ENCODE measurements around the gene ZDHHC7. TPM values are rescaled to one million over a fixed set of nuclear protein-coding genes. Genes with fewer than 3 reads are reported as not detected.

Gene ZDHHC7
- total and polyA plus RNA-seq, 9 of the 15 experiments (the other 6 are each of a cell fraction or from before 2014, with no cell fraction given), result 1.7 to 49.7 (median 37.4) TPM

DNA sequence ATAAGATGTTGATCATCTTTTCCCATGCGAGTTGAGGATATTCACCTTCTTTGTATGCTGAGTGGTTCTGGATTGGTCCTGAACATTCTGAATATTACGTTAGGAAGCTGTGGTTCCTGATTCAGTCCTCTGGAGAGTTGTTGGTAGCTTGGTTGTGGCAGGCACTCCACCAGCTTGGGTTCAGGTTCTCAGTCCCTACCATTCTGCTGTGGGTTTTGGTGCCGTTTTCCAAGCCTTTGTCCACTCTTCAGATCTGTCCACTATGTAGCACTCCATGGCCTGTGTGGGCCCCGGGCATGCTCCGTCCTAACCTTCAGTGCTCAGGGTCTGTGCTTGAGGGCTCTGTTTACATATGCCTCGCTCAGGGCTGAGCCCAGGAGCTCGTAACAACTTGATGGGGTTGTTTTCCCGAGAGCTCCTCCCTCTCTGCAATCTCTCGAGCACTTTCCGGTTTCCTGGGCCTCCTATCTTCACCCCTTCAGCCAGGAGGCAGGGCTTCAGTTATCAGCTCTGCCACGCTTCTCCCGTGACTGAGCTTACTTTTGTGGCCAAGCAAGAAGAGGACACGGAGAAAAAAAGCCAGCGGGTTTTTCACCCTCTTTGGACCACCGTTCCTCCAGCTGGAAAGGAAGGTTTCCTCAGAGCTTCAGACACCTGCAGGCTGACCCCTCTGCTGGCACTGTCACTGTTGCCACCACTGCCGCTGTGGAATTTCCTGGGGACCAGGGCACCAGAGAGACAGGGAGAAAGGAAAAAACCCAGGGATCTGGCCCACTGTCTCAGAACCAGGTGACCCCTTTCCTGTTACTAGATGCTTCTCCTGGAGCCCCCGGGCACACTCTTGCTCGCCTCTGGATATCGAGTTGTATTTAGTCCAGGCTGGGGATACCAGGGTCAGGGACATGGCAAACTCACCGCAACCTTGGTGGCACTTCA lies 35.9 kb upstream of the ZDHHC7 start (continued):
- TF ChIP-seq, protein P1, sequence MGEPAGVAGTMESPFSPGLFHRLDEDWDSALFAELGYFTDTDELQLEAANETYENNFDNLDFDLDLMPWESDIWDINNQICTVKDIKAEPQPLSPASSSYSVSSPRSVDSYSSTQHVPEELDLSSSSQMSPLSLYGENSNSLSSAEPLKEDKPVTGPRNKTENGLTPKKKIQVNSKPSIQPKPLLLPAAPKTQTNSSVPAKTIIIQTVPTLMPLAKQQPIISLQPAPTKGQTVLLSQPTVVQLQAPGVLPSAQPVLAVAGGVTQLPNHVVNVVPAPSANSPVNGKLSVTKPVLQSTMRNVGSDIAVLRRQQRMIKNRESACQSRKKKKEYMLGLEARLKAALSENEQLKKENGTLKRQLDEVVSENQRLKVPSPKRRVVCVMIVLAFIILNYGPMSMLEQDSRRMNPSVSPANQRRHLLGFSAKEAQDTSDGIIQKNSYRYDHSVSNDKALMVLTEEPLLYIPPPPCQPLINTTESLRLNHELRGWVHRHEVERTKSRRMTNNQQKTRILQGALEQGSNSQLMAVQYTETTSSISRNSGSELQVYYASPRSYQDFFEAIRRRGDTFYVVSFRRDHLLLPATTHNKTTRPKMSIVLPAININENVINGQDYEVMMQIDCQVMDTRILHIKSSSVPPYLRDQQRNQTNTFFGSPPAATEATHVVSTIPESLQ (CRISPR knock-in tag; IDR thresholded peaks at IDR 0.05), result 0 out of 2 replicates have a peak, but pooled peaks have one; percentile 30
- TF ChIP-seq, protein P2, sequence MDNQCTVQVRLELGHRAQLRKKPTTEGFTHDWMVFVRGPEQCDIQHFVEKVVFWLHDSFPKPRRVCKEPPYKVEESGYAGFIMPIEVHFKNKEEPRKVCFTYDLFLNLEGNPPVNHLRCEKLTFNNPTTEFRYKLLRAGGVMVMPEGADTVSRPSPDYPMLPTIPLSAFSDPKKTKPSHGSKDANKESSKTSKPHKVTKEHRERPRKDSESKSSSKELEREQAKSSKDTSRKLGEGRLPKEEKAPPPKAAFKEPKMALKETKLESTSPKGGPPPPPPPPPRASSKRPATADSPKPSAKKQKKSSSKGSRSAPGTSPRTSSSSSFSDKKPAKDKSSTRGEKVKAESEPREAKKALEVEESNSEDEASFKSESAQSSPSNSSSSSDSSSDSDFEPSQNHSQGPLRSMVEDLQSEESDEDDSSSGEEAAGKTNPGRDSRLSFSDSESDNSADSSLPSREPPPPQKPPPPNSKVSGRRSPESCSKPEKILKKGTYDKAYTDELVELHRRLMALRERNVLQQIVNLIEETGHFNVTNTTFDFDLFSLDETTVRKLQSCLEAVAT (IDR thresholded peaks at IDR 0.05), result peak; percentile 19 to 78; a peak in 3 of 4 replicates
- TF ChIP-seq SMARCB1 (IDR thresholded peaks at IDR 0.05; ENCODE audit: insufficient read length, low read depth) (no peak), HNRNPUL1 (IDR thresholded peaks at IDR 0.05; ENCODE audit: low read length) (no peak), PML (IDR thresholded peaks at IDR 0.05; ENCODE audit: low read length) (peak; percentile 85), CHD2 (IDR thresholded peaks at IDR 0.05; ENCODE audit: low read depth, low read length) (no peak), PHTF2 (CRISPR knock-in tag; IDR thresholded peaks at IDR 0.05) (no peak), SMAD2 (IDR thresholded peaks at IDR 0.05; ENCODE audit: low read depth, low read length) (no peak), ETS2 (tag; IDR thresholded peaks at IDR 0.05; ENCODE audit: borderline replicate concordance, poor library complexity, severe bottlenecking) (no peak), SAFB (IDR thresholded peaks at IDR 0.05; ENCODE audit: borderline replicate concordance, low read depth, low read length) (no peak), MCM5 (IDR thresholded peaks at IDR 0.05; ENCODE audit: low read depth) (no peak), CSDE1 (IDR thresholded peaks at IDR 0.05) (0 out of 4 replicates have a peak, but pooled peaks of 1 of the 2 experiments have one; percentile 10), HNRNPK (IDR thresholded peaks at IDR 0.05; ENCODE audit: low read depth, low read length, poor library complexity, severe bottlenecking) (no peak), MCM2 (IDR thresholded peaks at IDR 0.05; ENCODE audit: low read depth) (no peak)
- TF ChIP-seq, protein P3, sequence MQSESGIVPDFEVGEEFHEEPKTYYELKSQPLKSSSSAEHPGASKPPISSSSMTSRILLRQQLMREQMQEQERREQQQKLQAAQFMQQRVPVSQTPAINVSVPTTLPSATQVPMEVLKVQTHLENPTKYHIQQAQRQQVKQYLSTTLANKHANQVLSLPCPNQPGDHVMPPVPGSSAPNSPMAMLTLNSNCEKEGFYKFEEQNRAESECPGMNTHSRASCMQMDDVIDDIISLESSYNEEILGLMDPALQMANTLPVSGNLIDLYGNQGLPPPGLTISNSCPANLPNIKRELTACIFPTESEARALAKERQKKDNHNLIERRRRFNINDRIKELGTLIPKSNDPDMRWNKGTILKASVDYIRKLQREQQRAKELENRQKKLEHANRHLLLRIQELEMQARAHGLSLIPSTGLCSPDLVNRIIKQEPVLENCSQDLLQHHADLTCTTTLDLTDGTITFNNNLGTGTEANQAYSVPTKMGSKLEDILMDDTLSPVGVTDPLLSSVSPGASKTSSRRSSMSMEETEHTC (IDR thresholded peaks at IDR 0.05), result peak; percentile 98
- TF ChIP-seq, protein P4, sequence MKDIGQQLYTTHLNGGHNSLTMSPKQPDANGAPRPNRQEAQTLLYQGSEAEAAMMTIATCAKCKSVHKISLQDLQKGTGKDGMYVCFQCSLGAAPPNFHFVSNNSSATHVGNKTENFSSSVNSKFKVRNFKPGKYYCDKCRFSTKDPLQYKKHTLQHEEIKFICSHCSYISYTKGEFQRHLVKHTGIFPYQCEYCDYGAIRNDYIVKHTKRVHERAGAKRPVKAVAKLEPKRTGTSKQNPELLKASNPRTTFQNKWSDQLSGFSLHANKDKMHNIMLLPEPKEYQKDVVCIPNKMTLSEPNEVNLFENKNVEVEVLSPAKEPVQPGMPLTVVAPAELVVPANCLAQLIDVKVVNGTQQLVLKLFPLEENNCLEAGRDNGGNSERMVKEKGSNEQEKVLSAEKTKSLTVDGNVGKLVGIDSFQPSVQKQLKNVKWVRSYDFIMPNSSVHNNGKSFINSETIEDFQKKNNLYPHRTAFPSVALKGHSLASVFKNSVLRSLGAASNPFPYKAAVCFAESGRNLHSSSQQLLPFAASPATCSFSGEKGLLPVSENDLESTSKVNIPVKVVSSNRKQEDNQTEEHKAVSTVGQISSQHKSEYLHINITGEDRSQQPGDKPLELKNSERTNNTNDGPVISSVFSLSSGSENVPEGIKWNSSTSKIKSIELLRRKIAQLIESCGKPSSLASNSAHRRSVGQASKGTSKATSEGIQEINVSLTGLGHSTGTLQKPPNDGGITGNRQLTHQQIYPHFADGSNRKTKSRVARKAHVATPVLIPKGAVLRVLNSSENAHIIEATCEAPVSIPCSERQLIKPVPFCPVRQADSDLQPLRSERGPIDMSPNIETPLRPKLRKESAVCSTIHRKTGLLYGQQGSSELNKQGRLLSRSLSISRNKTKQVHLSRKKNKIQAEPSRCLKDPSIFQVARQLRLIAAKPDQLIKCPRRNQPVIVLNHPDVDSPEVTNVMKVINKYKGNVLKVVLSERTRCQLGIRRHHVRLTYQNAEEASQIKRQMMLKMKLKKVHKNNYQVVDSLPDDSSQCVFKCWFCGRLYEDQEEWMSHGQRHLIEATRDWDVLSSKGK (CRISPR knock-in tag; IDR thresholded peaks at IDR 0.05), result no peak

All from K562 (cell line).